Esophagus squamous epithelium (tissue), 4 donors: ENCODE results near the gene PPM1L.

Experiments
- CTCF ChIP-seq, 6 experiments: fragments of 450-650 bp in 4 of 6; fragments of 200-600 bp in 2 of 6; sonication (generic) in 2 of 6; IDR thresholded peaks; one replicate each; pipeline ENCODE4 v1.5.1; 2016 to 2019; ENCODE audit warnings: antibody characterized with exemption in 6 of 6, mild to moderate bottlenecking in 4 of 6, moderate library complexity in 4 of 6
- POLR2A ChIP-seq, 4 donors: fragments of 450-650 bp; IDR thresholded peaks; one replicate each; pipeline ENCODE4 v1.6.1; 2017; ENCODE audit warnings: antibody characterized with exemption in 4 of 4, mild to moderate bottlenecking in 4 of 4, moderate library complexity in 3 of 4

DNA sequence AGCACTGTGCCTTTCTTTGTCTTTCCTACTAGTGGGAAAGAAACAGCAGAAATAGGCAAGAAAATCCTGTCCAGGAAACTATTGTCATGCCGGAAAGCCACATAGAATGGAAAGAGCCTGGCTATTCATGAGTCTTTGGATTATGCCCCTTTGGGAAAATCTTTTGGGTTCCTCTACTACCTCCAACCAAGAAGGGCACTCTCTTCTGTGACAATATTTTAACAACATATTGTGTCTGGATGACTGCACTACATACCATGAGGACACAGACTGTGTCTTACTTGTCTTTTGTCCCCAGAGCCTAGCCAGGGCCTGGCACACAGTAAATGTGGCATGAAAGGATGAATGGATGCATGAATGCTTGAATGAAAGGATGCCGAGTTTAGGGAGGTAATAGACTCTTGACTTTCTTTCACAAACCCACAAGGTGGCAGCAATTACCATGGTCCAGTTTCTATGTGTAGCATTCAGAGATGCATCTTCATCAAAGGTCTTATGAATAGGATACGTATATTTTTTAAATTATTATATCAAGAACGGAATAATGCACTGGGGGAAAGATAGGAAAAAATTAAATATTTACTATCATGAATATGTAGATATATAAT, 48.7 kb upstream of the PPM1L start:
- TF ChIP-seq CTCF (IDR thresholded peaks at IDR 0.05) (peak; percentile 29 to 66 (median 51)), POLR2A (IDR thresholded peaks at IDR 0.05) (no peak)
